Breast epithelium (tissue), 4 donors: ENCODE measurements around the gene PTPRN2. TPM values are rescaled to one million over a fixed set of nuclear protein-coding genes. Genes with fewer than 3 reads are reported as not detected.

Source experiments
- DNase-seq, 2 donors: peaks; one replicate each; pipeline ENCODE4 v3.0.0-alpha.2; 2019; ENCODE audit warnings: low spot score in 2 of 2
- H3K27ac ChIP-seq, 2 donors: fragments of 200-600 bp; sonication (generic) in 1 of 2; one replicate each; pipeline ENCODE4 v1.5.1; 2016 to 2019; ENCODE audit warnings: mild to moderate bottlenecking in 1 of 2
- H3K27me3 ChIP-seq, 2 donors: fragments of 200-600 bp; sonication (generic) in 1 of 2; one replicate each; pipeline versions ENCODE4 v1.5.1 to v1.6.0; 2017 to 2019; ENCODE audit warnings: control low read depth in 1 of 2, mild to moderate bottlenecking in 1 of 2
- H3K36me3 ChIP-seq: fragments of 200-600 bp; one replicate; pipeline ENCODE4 v1.5.1; 2019
- H3K4me1 ChIP-seq, 2 donors: fragments of 200-600 bp; sonication (generic); one replicate each; pipeline ENCODE4 v1.5.1; 2016 to 2019; ENCODE audit warnings: control low read depth in 1 of 2
- H3K4me3 ChIP-seq, 3 donors: fragments of 200-600 bp; sonication (generic); 1 replicate in 2 of 3; 2 replicates in 1 of 3; pipeline ENCODE4 v1.5.1; 2016 to 2019; ENCODE audit warnings: mild to moderate bottlenecking in 3 of 3, moderate library complexity in 2 of 3
- H3K9me3 ChIP-seq, 2 donors: fragments of 200-600 bp; sonication (generic) in 1 of 2; one replicate each; pipeline ENCODE4 v1.5.1; 2016 to 2019; ENCODE audit warnings: control low read depth in 1 of 2
- CTCF ChIP-seq, 3 donors: fragments of 450-650 bp; IDR thresholded peaks; one replicate each; pipeline ENCODE4 v1.5.1; 2016 to 2017; ENCODE audit warnings: antibody characterized with exemption in 3 of 3, mild to moderate bottlenecking in 3 of 3, moderate library complexity in 3 of 3
- POLR2A ChIP-seq: fragments of 450-650 bp; IDR thresholded peaks from one replicate; pipeline ENCODE4 v1.6.1; 2016; ENCODE audit warnings: antibody characterized with exemption, mild to moderate bottlenecking, moderate library complexity
- POLR2AphosphoS5 ChIP-seq, 3 donors: sonication (generic); formaldehyde crosslinking; IDR thresholded peaks; one replicate each; pipeline ENCODE4 v1.6.1; 2017; ENCODE audit warnings: antibody characterized with exemption in 3 of 3
- intact Hi-C: fragments of 100-400 bp; cut with DNase I; formaldehyde crosslinking; loops from one replicate; pipeline ENCODE4 v1.15.1; 2023; ENCODE audit warnings: low total_unique reads
- total RNA-seq, 3 donors: library from RNA; depleted of rRNA; stranded (reverse); fragments of >200 nt; gene quantifications; one replicate each; pipeline ENCODE4 v1.1.0, GENCODE V29; 2016

PTPRN2 gene
- total RNA-seq, 3 donors from 2014 or later = 1.6 to 2.2 (median 2.2) TPM

- no peak for DNase-seq
- H3K9me3 ChIP-seq = no peaks in the 10 kb centered on the region
- no peak overlapping the region for H3K4me3 ChIP-seq
- no peak overlapping the region for H3K27ac ChIP-seq
- no peaks in the 10 kb centered on the region for H3K4me1 ChIP-seq
- H3K36me3 ChIP-seq = no peaks in the 10 kb centered on the region
- peaks cover 0 to 19% of the 10 kb centered on the region in 2 donors for H3K27me3 ChIP-seq
- intact Hi-C loops = no loop called here
- TF ChIP-seq CTCF (IDR thresholded peaks at IDR 0.05) (no peak), POLR2A (no peak), POLR2AphosphoS5 (IDR thresholded peaks at IDR 0.05) (no peak)
Observed at GRCh38 chr7:158374146-158374545, 213.5 kb downstream of the PTPRN2 start.

GRCh38 chr7:158373476-158374133, 214.0 kb downstream of the PTPRN2 start:
- Histone ChIP-seq H3K27me3 (peaks cover 0 to 14% of the 10 kb centered on the region in 2 donors), H3K9me3 (no peaks in the 10 kb centered on the region), H3K4me3 (no peak overlapping the region), H3K36me3 (no peaks in the 10 kb centered on the region), H3K4me1 (no peaks in the 10 kb centered on the region), H3K27ac (no peak overlapping the region)
- intact Hi-C loops = no loop called here
- DNase-seq = no peak
- TF ChIP-seq POLR2AphosphoS5 (IDR thresholded peaks at IDR 0.05) (no peak), CTCF (IDR thresholded peaks at IDR 0.05) (no peak), POLR2A (no peak)

- no peak for DNase-seq
- H3K36me3 ChIP-seq = no peaks in the 10 kb centered on the region
- no peak overlapping the region for H3K4me3 ChIP-seq
- no peaks in the 10 kb centered on the region for H3K4me1 ChIP-seq
- intact Hi-C loops = no loop called here
- no peaks in the 10 kb centered on the region for H3K9me3 ChIP-seq
- TF ChIP-seq CTCF (IDR thresholded peaks at IDR 0.05) (no peak), POLR2AphosphoS5 (IDR thresholded peaks at IDR 0.05) (no peak)
- H3K27me3 ChIP-seq = peaks cover 0 to 8% of the 10 kb centered on the region in 2 donors
- no peak overlapping the region for H3K27ac ChIP-seq
Observed at GRCh38 chr7:158372400-158373342, 215.0 kb downstream of the PTPRN2 start.

GRCh38 chr7:158371856-158372255, 215.8 kb downstream of the PTPRN2 start:
- no peak overlapping the region for H3K27ac ChIP-seq
- no peak overlapping the region for H3K4me3 ChIP-seq
- no peaks in the 10 kb centered on the region for H3K36me3 ChIP-seq
- H3K27me3 ChIP-seq = peaks cover 0 to 8% of the 10 kb centered on the region in 2 donors
- no peak for TF ChIP-seq CTCF (IDR thresholded peaks at IDR 0.05)
- TF ChIP-seq POLR2A = no peak
- TF ChIP-seq POLR2AphosphoS5 (IDR thresholded peaks at IDR 0.05) = no peak
- H3K9me3 ChIP-seq = no peaks in the 10 kb centered on the region
- peak in 1 of 2 donors; percentile 38 for DNase-seq
- intact Hi-C loops = no loop called here
- H3K4me1 ChIP-seq = no peaks in the 10 kb centered on the region

GRCh38 chr7:158369866-158370265, 217.8 kb downstream of the PTPRN2 start:
- intact Hi-C loops = no loop called here
- Histone ChIP-seq H3K27ac (no peak overlapping the region), H3K4me1 (no peaks in the 10 kb centered on the region), H3K27me3 (peaks cover 0 to under 1% of the 10 kb centered on the region in 2 donors), H3K36me3 (no peaks in the 10 kb centered on the region), H3K9me3 (no peaks in the 10 kb centered on the region), H3K4me3 (no peak overlapping the region)
- TF ChIP-seq CTCF (IDR thresholded peaks at IDR 0.05) (no peak), POLR2A (no peak), POLR2AphosphoS5 (IDR thresholded peaks at IDR 0.05) (no peak)
- DNase-seq = peak in 1 of 2 donors; percentile 34
